Measurements from ENCODE around the gene MED8. TPM values are rescaled to one million over a fixed set of nuclear protein-coding genes. Genes with fewer than 3 reads are reported as not detected.

Gene MED8
- polyA plus RNA-seq, 2 of the 4 experiments (the other 2 are of a cell fraction) = 21.8 to 33.9 TPM

DNA sequence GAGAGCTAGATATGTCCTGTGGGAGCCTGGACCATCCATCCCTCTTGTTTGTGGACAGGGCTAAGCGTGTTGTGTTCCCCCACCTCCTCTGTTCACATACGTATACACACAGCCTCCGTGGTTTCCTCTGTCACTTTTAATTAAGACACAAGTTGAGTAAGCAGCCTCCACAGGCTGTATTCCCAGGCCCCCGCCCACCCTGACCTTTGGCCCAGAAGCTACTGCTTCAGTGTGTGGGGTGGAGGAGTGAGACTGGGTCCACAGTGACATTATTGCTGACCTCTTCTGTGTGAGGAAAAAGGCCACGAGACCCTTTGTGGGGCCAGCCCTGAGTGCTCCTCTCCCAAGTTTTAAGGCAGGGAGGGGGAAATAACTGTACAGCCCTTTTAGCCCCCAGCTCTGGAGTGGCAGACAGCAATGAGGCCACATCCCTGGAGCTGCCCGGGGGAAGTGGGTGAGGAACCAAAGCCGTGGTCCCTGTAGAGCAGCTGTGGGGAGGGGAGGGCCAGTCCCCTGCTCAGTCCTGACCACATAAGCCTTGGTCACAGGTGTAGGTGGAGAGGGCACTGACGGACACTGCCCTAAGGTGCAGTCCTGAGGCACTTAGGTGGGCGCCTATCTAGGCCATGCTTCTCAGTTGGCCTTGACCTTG, 26.2 kb downstream of the MED8 start:
- Histone ChIP-seq H3K4me1 (peaks cover 47% of the 10 kb centered on the region), H3K27ac (peak overlapping the region in 1 of 2 experiments; percentile 31; a peak in 1 of 6 replicates), H3K4me3 (no peak overlapping the region), H3K4me2 (no peak overlapping the region), H3K9me3 (no peaks in the 10 kb centered on the region)
- TF ChIP-seq CEBPB (IDR thresholded peaks at IDR 0.05) (no peak), ZFP36 (IDR thresholded peaks at IDR 0.05; ENCODE audit: borderline replicate concordance, partially characterized antibody) (no peak), JUN (IDR thresholded peaks at IDR 0.05) (peak in 1 of 2 experiments; percentile 54; a peak in 2 of 5 replicates), POLR2AphosphoS2 (conservative IDR thresholded peaks at IDR 0.05; ENCODE audit: low read length) (0 out of 2 replicates have a peak, but pooled peaks have one; percentile 11), NR3C1 (IDR thresholded peaks at IDR 0.05) (no peak), KDM1A (IDR thresholded peaks at IDR 0.05; ENCODE audit: low read depth) (no peak), HDAC2 (IDR thresholded peaks at IDR 0.05) (no peak)
- TF ChIP-seq, protein P1, sequence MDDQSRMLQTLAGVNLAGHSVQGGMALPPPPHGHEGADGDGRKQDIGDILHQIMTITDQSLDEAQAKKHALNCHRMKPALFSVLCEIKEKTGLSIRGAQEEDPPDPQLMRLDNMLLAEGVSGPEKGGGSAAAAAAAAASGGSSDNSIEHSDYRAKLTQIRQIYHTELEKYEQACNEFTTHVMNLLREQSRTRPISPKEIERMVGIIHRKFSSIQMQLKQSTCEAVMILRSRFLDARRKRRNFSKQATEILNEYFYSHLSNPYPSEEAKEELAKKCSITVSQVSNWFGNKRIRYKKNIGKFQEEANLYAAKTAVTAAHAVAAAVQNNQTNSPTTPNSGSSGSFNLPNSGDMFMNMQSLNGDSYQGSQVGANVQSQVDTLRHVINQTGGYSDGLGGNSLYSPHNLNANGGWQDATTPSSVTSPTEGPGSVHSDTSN (IDR thresholded peaks at IDR 0.05) = peak; percentile 74
- DNase-seq (ENCODE audit: low read depth in 1 of 2, low spot score in 1 of 2) (no peak), FAIRE-seq (no peak), ATAC-seq (no peak)
- ChIA-PET POLR2A (no interaction called here), CTCF (interaction anchor here (0.6 to 0.7 kb wide), 2 partner anchors 12 to 142 kb away, joined by 3 to 4 read pairs; no protein-coding TSS in a partner anchor)
- WGBS (ENCODE audit: missing lambda C conversion rate) = 66% methylated on average over 5 of the region's 9 CpGs

DNA sequence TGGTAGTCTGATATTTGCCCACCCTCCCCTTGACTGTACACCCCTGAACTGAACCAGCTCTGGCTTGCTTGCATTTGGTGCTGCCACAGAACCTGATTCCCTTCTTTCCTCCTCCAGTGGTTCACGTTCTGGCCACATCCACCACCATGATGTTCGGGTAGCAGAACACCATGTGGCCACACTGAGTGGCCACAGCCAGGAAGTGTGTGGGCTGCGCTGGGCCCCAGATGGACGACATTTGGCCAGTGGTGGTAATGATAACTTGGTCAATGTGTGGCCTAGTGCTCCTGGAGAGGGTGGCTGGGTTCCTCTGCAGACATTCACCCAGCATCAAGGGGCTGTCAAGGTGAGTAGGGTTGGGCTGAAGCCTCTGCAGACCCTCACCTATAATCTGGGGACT, 29.0 kb downstream of the MED8 start:
- TF ChIP-seq EHMT2 (IDR thresholded peaks at IDR 0.05; ENCODE audit: low read depth) (no peak), RAD21 (conservative IDR thresholded peaks at IDR 0.05 in 1 of 2, IDR thresholded peaks at IDR 0.05 in 1 of 2) (no peak), TFCP2L1 (CRISPR knock-in tag; IDR thresholded peaks at IDR 0.05) (no peak), EP300 (IDR thresholded peaks at IDR 0.05) (no peak), CHD4 (IDR thresholded peaks at IDR 0.05; ENCODE audit: borderline replicate concordance) (no peak), HOXA7 (CRISPR knock-in tag; IDR thresholded peaks at IDR 0.05) (no peak), MAZ (IDR thresholded peaks at IDR 0.05; ENCODE audit: borderline replicate concordance, low read depth, low read length) (no peak), FOXS1 (CRISPR knock-in tag; IDR thresholded peaks at IDR 0.05) (no peak), KDM5A (IDR thresholded peaks at IDR 0.05) (no peak), FOSB (CRISPR knock-in tag; IDR thresholded peaks at IDR 0.05) (no peak), CBX2 (IDR thresholded peaks at IDR 0.05; ENCODE audit: borderline replicate concordance, low read depth) (no peak), CBX8 (IDR thresholded peaks at IDR 0.05) (no peak), RCOR1 (IDR thresholded peaks at IDR 0.05; ENCODE audit: low read depth, low read length) (no peak), JUN (IDR thresholded peaks at IDR 0.05) (no peak), ZSCAN20 (CRISPR knock-in tag; IDR thresholded peaks at IDR 0.05) (no peak), HOXB5 (CRISPR knock-in tag; IDR thresholded peaks at IDR 0.05) (no peak), ZNF302 (CRISPR knock-in tag; IDR thresholded peaks at IDR 0.05) (no peak), GATA3 (IDR thresholded peaks at IDR 0.05; ENCODE audit: borderline replicate concordance) (no peak)
- TF ChIP-seq, protein P1 (IDR thresholded peaks at IDR 0.05) = no peak
- TF ChIP-seq, protein P2, sequence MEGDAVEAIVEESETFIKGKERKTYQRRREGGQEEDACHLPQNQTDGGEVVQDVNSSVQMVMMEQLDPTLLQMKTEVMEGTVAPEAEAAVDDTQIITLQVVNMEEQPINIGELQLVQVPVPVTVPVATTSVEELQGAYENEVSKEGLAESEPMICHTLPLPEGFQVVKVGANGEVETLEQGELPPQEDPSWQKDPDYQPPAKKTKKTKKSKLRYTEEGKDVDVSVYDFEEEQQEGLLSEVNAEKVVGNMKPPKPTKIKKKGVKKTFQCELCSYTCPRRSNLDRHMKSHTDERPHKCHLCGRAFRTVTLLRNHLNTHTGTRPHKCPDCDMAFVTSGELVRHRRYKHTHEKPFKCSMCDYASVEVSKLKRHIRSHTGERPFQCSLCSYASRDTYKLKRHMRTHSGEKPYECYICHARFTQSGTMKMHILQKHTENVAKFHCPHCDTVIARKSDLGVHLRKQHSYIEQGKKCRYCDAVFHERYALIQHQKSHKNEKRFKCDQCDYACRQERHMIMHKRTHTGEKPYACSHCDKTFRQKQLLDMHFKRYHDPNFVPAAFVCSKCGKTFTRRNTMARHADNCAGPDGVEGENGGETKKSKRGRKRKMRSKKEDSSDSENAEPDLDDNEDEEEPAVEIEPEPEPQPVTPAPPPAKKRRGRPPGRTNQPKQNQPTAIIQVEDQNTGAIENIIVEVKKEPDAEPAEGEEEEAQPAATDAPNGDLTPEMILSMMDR (IDR thresholded peaks at IDR 0.05) = no peak
- FAIRE-seq (no peak), ATAC-seq (no peak), DNase-seq (ENCODE audit: low read depth in 1 of 2, low spot score in 1 of 2) (no peak)
- 82% methylated on average over 4 of the region's 4 CpGs for WGBS (ENCODE audit: missing lambda C conversion rate)
- peak overlapping the region in 1 of 2 experiments; percentile 97; a peak in 2 of 6 replicates for H3K27ac ChIP-seq
- ChIA-PET CTCF (no interaction called here), POLR2A (no interaction called here)
- H3K4me3 ChIP-seq = peak overlapping the region; percentile 62
- H3K4me1 ChIP-seq = peaks cover 43% of the 10 kb centered on the region
- no peaks in the 10 kb centered on the region for H3K9me3 ChIP-seq
- H3K4me2 ChIP-seq = peak overlapping the region; percentile 79
